Suprapubic skin (tissue), 4 donors: ENCODE results near the gene LMAN1. TPM values are rescaled to one million over a fixed set of nuclear protein-coding genes. Genes with fewer than 3 reads are reported as not detected.

Source experiments
- DNase-seq, 2 donors: peaks; one replicate each; pipeline ENCODE4 v3.0.0-alpha.2; 2019; ENCODE audit warnings: low spot score in 2 of 2
- H3K27ac ChIP-seq: fragments of 200-600 bp; sonication (generic); one replicate; pipeline ENCODE4 v1.5.1; 2019
- H3K27me3 ChIP-seq: fragments of 200-600 bp; sonication (generic); one replicate; pipeline ENCODE4 v1.5.1; 2019
- H3K36me3 ChIP-seq: fragments of 200-600 bp; sonication (generic); one replicate; pipeline ENCODE4 v1.5.1; 2019
- H3K4me1 ChIP-seq: fragments of 200-600 bp; sonication (generic); one replicate; pipeline ENCODE4 v1.5.1; 2019
- H3K4me3 ChIP-seq: fragments of 200-600 bp; sonication (generic); one replicate; pipeline ENCODE4 v1.5.1; 2019; ENCODE audit warnings: mild to moderate bottlenecking
- H3K9me3 ChIP-seq: fragments of 200-600 bp; sonication (generic); one replicate; pipeline ENCODE4 v1.5.1; 2019
- CTCF ChIP-seq, 2 donors: fragments of 200-600 bp in 1 of 2; fragments of 450-650 bp in 1 of 2; sonication (generic) in 1 of 2; IDR thresholded peaks; one replicate each; pipeline ENCODE4 v1.5.1; 2016 to 2019; ENCODE audit warnings: antibody characterized with exemption in 2 of 2, mild to moderate bottlenecking in 1 of 2, moderate library complexity in 1 of 2
- EP300 ChIP-seq: sonication (generic); formaldehyde crosslinking; IDR thresholded peaks from one replicate; pipeline ENCODE4 v1.6.1; 2017; ENCODE audit warnings: antibody characterized with exemption
- POLR2A ChIP-seq, 2 donors: fragments of 450-650 bp; IDR thresholded peaks; one replicate each; pipeline ENCODE4 v1.6.1; 2017; ENCODE audit warnings: antibody characterized with exemption in 2 of 2, mild to moderate bottlenecking in 2 of 2, moderate library complexity in 2 of 2
- POLR2AphosphoS5 ChIP-seq, 3 donors: sonication (generic); formaldehyde crosslinking; IDR thresholded peaks; one replicate each; pipeline ENCODE4 v1.6.1; 2017; ENCODE audit warnings: antibody characterized with exemption in 3 of 3
- WGBS: methylation state at CpG from one replicate; pipeline ENCODE4 v1.1.5; 2018; 5-methylcytosine and 5-hydroxymethylcytosine counted together
- total RNA-seq, 4 donors: library from RNA; depleted of rRNA; stranded (reverse); fragments of >200 nt; gene quantifications; one replicate each; pipeline ENCODE4 v1.1.0, GENCODE V29; 2016

Gene LMAN1
- total RNA-seq, 4 donors from 2014 or later: 39.8 to 61.2 (median 47.6) TPM

GRCh38 chr18:59382383-59382782, 23.3 kb upstream of the LMAN1 start:
- Histone ChIP-seq H3K9me3 (no peaks in the 10 kb centered on the region), H3K27me3 (no peaks in the 10 kb centered on the region), H3K4me3 (no peak overlapping the region), H3K27ac (no peak overlapping the region), H3K36me3 (no peaks in the 10 kb centered on the region), H3K4me1 (no peaks in the 10 kb centered on the region)
- WGBS: 83% methylated on average over 7 of the region's 7 CpGs
- TF ChIP-seq POLR2AphosphoS5 (IDR thresholded peaks at IDR 0.05): no peak
- TF ChIP-seq CTCF (IDR thresholded peaks at IDR 0.05): no peak
- TF ChIP-seq POLR2A (IDR thresholded peaks at IDR 0.05): no peak
- no peak for TF ChIP-seq EP300
- DNase-seq: no peak

- Histone ChIP-seq H3K27ac (no peak overlapping the region), H3K27me3 (no peaks in the 10 kb centered on the region), H3K4me1 (no peaks in the 10 kb centered on the region), H3K36me3 (no peaks in the 10 kb centered on the region), H3K4me3 (no peak overlapping the region), H3K9me3 (no peaks in the 10 kb centered on the region)
- TF ChIP-seq EP300: no peak
- no peak for TF ChIP-seq POLR2A (IDR thresholded peaks at IDR 0.05)
- TF ChIP-seq CTCF (IDR thresholded peaks at IDR 0.05): no peak
- TF ChIP-seq POLR2AphosphoS5 (IDR thresholded peaks at IDR 0.05): no peak
- WGBS: 82% methylated on average over 6 of the region's 6 CpGs
- no peak for DNase-seq
Measured at GRCh38 chr18:59381949-59382348, 22.9 kb upstream of the LMAN1 start.

GRCh38 chr18:59380706-59381105, 21.6 kb upstream of the LMAN1 start:
- no peak for TF ChIP-seq CTCF (IDR thresholded peaks at IDR 0.05)
- no peak for TF ChIP-seq POLR2A (IDR thresholded peaks at IDR 0.05)
- TF ChIP-seq POLR2AphosphoS5 (IDR thresholded peaks at IDR 0.05): no peak
- no peak for TF ChIP-seq EP300
- no peaks in the 10 kb centered on the region for H3K36me3 ChIP-seq
- no peak overlapping the region for H3K4me3 ChIP-seq
- no peaks in the 10 kb centered on the region for H3K27me3 ChIP-seq
- H3K4me1 ChIP-seq: no peaks in the 10 kb centered on the region
- WGBS: 84% methylated on average over 5 of the region's 5 CpGs
- H3K27ac ChIP-seq: no peak overlapping the region
- no peaks in the 10 kb centered on the region for H3K9me3 ChIP-seq
- no peak for DNase-seq

GRCh38 chr18:59379772-59380522, 20.9 kb upstream of the LMAN1 start:
- H3K36me3 ChIP-seq: no peaks in the 10 kb centered on the region
- no peak overlapping the region for H3K4me3 ChIP-seq
- TF ChIP-seq POLR2A (IDR thresholded peaks at IDR 0.05): no peak
- TF ChIP-seq POLR2AphosphoS5 (IDR thresholded peaks at IDR 0.05): no peak
- no peak for TF ChIP-seq CTCF (IDR thresholded peaks at IDR 0.05)
- TF ChIP-seq EP300: no peak
- DNase-seq: no peak
- H3K4me1 ChIP-seq: no peaks in the 10 kb centered on the region
- H3K27ac ChIP-seq: no peak overlapping the region
- H3K9me3 ChIP-seq: no peaks in the 10 kb centered on the region
- no peaks in the 10 kb centered on the region for H3K27me3 ChIP-seq
- WGBS: 76% methylated on average over 3 of the region's 3 CpGs

- WGBS: 60% methylated on average over 5 of the region's 5 CpGs
- Histone ChIP-seq H3K4me1 (no peaks in the 10 kb centered on the region), H3K4me3 (no peak overlapping the region), H3K9me3 (no peaks in the 10 kb centered on the region), H3K27me3 (no peaks in the 10 kb centered on the region), H3K36me3 (no peaks in the 10 kb centered on the region), H3K27ac (no peak overlapping the region)
- no peak for DNase-seq
- TF ChIP-seq CTCF (IDR thresholded peaks at IDR 0.05): no peak
- TF ChIP-seq EP300: no peak
- no peak for TF ChIP-seq POLR2AphosphoS5 (IDR thresholded peaks at IDR 0.05)
- TF ChIP-seq POLR2A (IDR thresholded peaks at IDR 0.05): no peak
Measured at GRCh38 chr18:59377613-59378337, 18.7 kb upstream of the LMAN1 start.
